K562 (cell line): ENCODE measurements around the gene PPT2. TPM values are rescaled to one million over a fixed set of nuclear protein-coding genes. Genes with fewer than 3 reads are reported as not detected.

ENCODE experiments used
- ATAC-seq: fragments of 200-7000 bp; cut with Tn5 transposase; 3 replicates; pipeline ENCODE4 v1.9.1; 2020; ENCODE audit warnings: moderate library complexity
- BruUV-seq: library from RNA; stranded (reverse); fragments of 400-500 nt; replicated peaks from 2 replicates; lab custom pipeline; 2021; lab: Mats Ljungman, UMichigan
- CTCF ChIA-PET: fragments of 300-600 bp; formaldehyde crosslinking; extraction: SDS; loops from one replicate; lab custom pipeline; 2021; ENCODE audit warnings: low intra/inter-chr PET ratio; lab: Yijun Ruan, JAX
- POLR2A ChIA-PET: fragments of 300-600, 350-650 bp; sonication (Branson Sonifier 250); formaldehyde crosslinking; extraction: SDS; loops from one replicate; lab custom pipeline; 2021; ENCODE audit warnings: antibody characterized with exemption, inconsistent platforms; lab: Yijun Ruan, JAX
- DNase-seq, 4 experiments: peaks; one replicate each; pipeline versions ENCODE4 v3.0.0 to v3.0.0-alpha.2; 2011 to 2018; ENCODE audit warnings: low spot score in 3 of 4, mixed read lengths in 3 of 4; ENCODE audit errors: extremely low read depth in 1 of 4
- FAIRE-seq: peaks from 2 replicates; lab custom pipeline; 2011; peaks lifted over from hg19 to GRCh38; lab: Jason Lieb, UNC
- H2AFZ ChIP-seq: 2 replicates; pipeline ENCODE4 v1.6.0; 2011; ENCODE audit warnings: low read depth, low read length, control low read depth, inconsistent platforms
- H3K27ac ChIP-seq: fragments of 200-600 bp; 3 replicates; pipeline ENCODE4 v1.8.0; 2011; ENCODE audit warnings: low read depth, mild to moderate bottlenecking, control low read depth, inconsistent platforms, low read length, moderate library complexity, mixed read lengths; ENCODE audit errors: extremely low read depth
- H3K27me3 ChIP-seq, 2 experiments: fragments of 300-600 bp in 1 of 2; 2 replicates in 1 of 2; 3 replicates in 1 of 2; pipeline versions ENCODE4 v1.6.0 to v1.8.0; 2011; ENCODE audit warnings: inconsistent platforms in 2 of 2, low read length in 2 of 2, mild to moderate bottlenecking in 1 of 2, mixed read lengths in 1 of 2, moderate library complexity in 1 of 2; ENCODE audit not compliant: control insufficient read depth in 2 of 2, insufficient read depth in 2 of 2
- H3K36me3 ChIP-seq: fragments of 300-600 bp; 3 replicates; pipeline ENCODE4 v1.8.0; 2011; ENCODE audit warnings: mild to moderate bottlenecking, low read length, inconsistent platforms; ENCODE audit not compliant: control insufficient read depth, insufficient read depth
- H3K4me1 ChIP-seq, 2 experiments: fragments of 200-600 bp in 1 of 2; replicated peaks in 1 of 2; 2 replicates in 1 of 2; 3 replicates in 1 of 2; pipeline versions ENCODE4 v1.5.1 to v1.8.0; 2011; ENCODE audit warnings: inconsistent platforms in 2 of 2, low read length in 2 of 2, mild to moderate bottlenecking in 1 of 2, mixed read lengths in 1 of 2, moderate library complexity in 1 of 2; ENCODE audit not compliant: control insufficient read depth in 2 of 2, insufficient read depth in 2 of 2
- H3K4me2 ChIP-seq: 2 replicates; pipeline ENCODE4 v1.6.1; 2011; ENCODE audit warnings: low read length, control low read depth, inconsistent platforms, mixed read lengths; ENCODE audit not compliant: insufficient read depth
- H3K4me3 ChIP-seq: fragments of 200-600 bp; sonication (generic), shearing (Covaris generic); 2 replicates; pipeline ENCODE4 v1.5.1; 2016; ENCODE audit warnings: control low read depth, inconsistent platforms
- H3K79me2 ChIP-seq: fragments of 200-600 bp; 3 replicates; pipeline ENCODE4 v1.8.0; 2011; ENCODE audit warnings: low read length, inconsistent platforms; ENCODE audit not compliant: control insufficient read depth, insufficient read depth
- H3K9ac ChIP-seq, 2 experiments: 2 replicates each; pipeline versions ENCODE4 v1.6.0 to v1.6.1; 2011; ENCODE audit warnings: low read depth in 2 of 2, low read length in 2 of 2, control low read depth in 1 of 2, inconsistent platforms in 1 of 2, mild to moderate bottlenecking in 1 of 2, mixed read lengths in 1 of 2; ENCODE audit not compliant: insufficient read depth in 1 of 2
- H3K9me1 ChIP-seq: one replicate; pipeline ENCODE4 v1.6.0; 2011; ENCODE audit warnings: inconsistent platforms, mild to moderate bottlenecking, low read length, moderate library complexity; ENCODE audit not compliant: control insufficient read depth, insufficient read depth
- H3K9me3 ChIP-seq: replicated peaks from 2 replicates; pipeline ENCODE4 v1.5.1; 2011; ENCODE audit warnings: low read depth, low read length, inconsistent platforms; ENCODE audit not compliant: control insufficient read depth, insufficient read depth
- H4K20me1 ChIP-seq: replicated peaks from 2 replicates; pipeline ENCODE4 v1.6.1; 2011; ENCODE audit warnings: low read length, inconsistent platforms, mixed read lengths; ENCODE audit not compliant: control insufficient read depth, insufficient read depth
- ATF6 ChIP-seq: sonication (generic); formaldehyde crosslinking; IDR thresholded peaks from 2 replicates; pipeline ENCODE4 v1.4.0; 2020; ENCODE audit warnings: mild to moderate bottlenecking, missing genetic modification reagents
- DACH1 ChIP-seq: fragments of 450-650 bp; IDR thresholded peaks from 2 replicates; pipeline ENCODE4 v1.6.1; 2018; ENCODE audit not compliant: partially characterized antibody
- DNMT1 ChIP-seq: fragments of 450-650 bp; IDR thresholded peaks from 2 replicates; pipeline ENCODE4 v1.6.1; 2016; ENCODE audit warnings: antibody characterized with exemption, mild to moderate bottlenecking
- EGR1 ChIP-seq: fragments of 450-650 bp; conservative IDR thresholded peaks from 2 replicates; pipeline ENCODE4 v1.6.1; 2017; ENCODE audit warnings: mild to moderate bottlenecking
- GTF2B ChIP-seq: IDR thresholded peaks from 2 replicates; pipeline ENCODE4 v1.6.1; 2011; ENCODE audit not compliant: insufficient read length; ENCODE audit errors: extremely low read depth
- HEY1 ChIP-seq: fragments of 250-450 bp; sonication (Bioruptor Pico); IDR thresholded peaks from 2 replicates; pipeline ENCODE4 v1.5.0; 2020; ENCODE audit warnings: mild to moderate bottlenecking, moderate library complexity, borderline replicate concordance
- MCM2 ChIP-seq: fragments of 450-650 bp; IDR thresholded peaks from 2 replicates; pipeline ENCODE4 v1.6.1; 2017; ENCODE audit warnings: low read depth, mild to moderate bottlenecking
- MED1 ChIP-seq: sonication (generic); formaldehyde crosslinking; IDR thresholded peaks from 2 replicates; pipeline ENCODE4 v1.8.1; 2023; ENCODE audit warnings: missing genetic modification reagents, borderline replicate concordance
- POLR2B ChIP-seq: fragments of 450-650 bp; IDR thresholded peaks from 2 replicates; pipeline ENCODE4 v1.6.1; 2018; ENCODE audit warnings: low read depth; ENCODE audit not compliant: partially characterized antibody
- RUNX1 ChIP-seq: sonication (generic); IDR thresholded peaks from 2 replicates; pipeline ENCODE4 v1.6.1; 2016; ENCODE audit warnings: antibody characterized with exemption, low read depth
- ZC3H8 ChIP-seq: fragments of 450-650 bp; IDR thresholded peaks from 2 replicates; pipeline ENCODE4 v1.6.1; 2017
- ZEB2 ChIP-seq: fragments of 450-650 bp; IDR thresholded peaks from 2 replicates; pipeline ENCODE4 v1.6.1; 2016
- ZNF232 ChIP-seq: sonication (generic); formaldehyde crosslinking; IDR thresholded peaks from 2 replicates; pipeline ENCODE4 v1.8.0; 2022; ENCODE audit warnings: mild to moderate bottlenecking, missing genetic modification reagents
- ZNF277 ChIP-seq: fragments of 250-450 bp; sonication (Bioruptor Pico); IDR thresholded peaks from 2 replicates; pipeline ENCODE4 v1.8.0; 2022; ENCODE audit warnings: inconsistent platforms, mild to moderate bottlenecking, moderate library complexity, borderline replicate concordance
- ZNF395 ChIP-seq: fragments of 200-800 bp; sonication (Bioruptor generic); IDR thresholded peaks from 2 replicates; pipeline ENCODE4 v1.6.1; 2017; ENCODE audit warnings: missing genetic modification characterization, missing compliant biosample characterization
- ZNF785 ChIP-seq: fragments of 250-450 bp; sonication (Bioruptor Pico); IDR thresholded peaks from 2 replicates; pipeline ENCODE4 v1.4.0; 2020; ENCODE audit warnings: mild to moderate bottlenecking
- WGBS: fragments of 100-300 bp; shearing (Covaris generic); methylation state at CpG from one replicate; pipeline ENCODE4 v1.1.6; 2016; ENCODE audit warnings: low coverage, mixed read lengths; ENCODE audit not compliant: insufficient coverage; ENCODE audit errors: missing lambda C conversion rate; 5-methylcytosine and 5-hydroxymethylcytosine counted together
- in situ Hi-C: fragments of 300-500 bp; cut with MboI; formaldehyde crosslinking; loops from 4 replicates; pipeline ENCODE4 v1.15.0; 2018; ENCODE audit warnings: inconsistent platforms, mixed read lengths
- intact Hi-C: fragments of 100-400 bp; cut with micrococcal nuclease; formaldehyde crosslinking; loops from 2 replicates; pipeline ENCODE4 v1.14.2; 2022
- polyA plus RNA-seq, 8 experiments: library from polyadenylated mRNA; depleted of rRNA in 4 of 8; stranded (reverse) in 5 of 8; unstranded in 3 of 8; fragments of >200 nt; fragmentation: Nextera tagmentation in 2 of 8; fragmentation: Illumina TruSeq in 1 of 8; extraction: Ambion mirVana in 2 of 8; extraction: Trizol in 1 of 8; gene quantifications; 2 replicates each; pipeline versions ENCODE4 v1.2.1 to v1.2.3, GENCODE V29; 2011 to 2014; ENCODE audit warnings: inconsistent platforms in 1 of 8, missing spikeins in 1 of 8
- total RNA-seq, 7 experiments: library from RNA; depleted of rRNA in 6 of 7; stranded (reverse); fragments of >200 nt in 6 of 7; fragmentation: Illumina TruSeq in 2 of 7; extraction: Trizol in 2 of 7; gene quantifications; 2 replicates each; pipeline versions ENCODE4 v1.2.1 to v1.2.3, GENCODE V29; 2011 to 2021; ENCODE audit warnings: low replicate concordance in 1 of 7

The PPT2 gene
- total and polyA plus RNA-seq, 9 of the 15 experiments (the other 6 are each of a cell fraction or from before 2014, with no cell fraction given): 27.4 to 98.8 (median 69.9) TPM

- Histone ChIP-seq H3K4me1 (peaks cover 31 to 32% of the 10 kb centered on the region in 2 experiments), H3K27me3 (no peaks in the 10 kb centered on the region), H3K4me2 (peak within 1 kb of the TSS; percentile 99), H4K20me1 (no peaks in the 10 kb centered on the region), H3K4me3 (peak within 1 kb of the TSS; percentile 91), H2AFZ (peak within 1 kb of the TSS; percentile 94), H3K9me1 (no peaks in the 10 kb centered on the region), H3K27ac (peak within 1 kb of the TSS; percentile 86), H3K36me3 (peaks cover 39% of the 10 kb centered on the region; the same call in 2 of the 3 replicates), H3K79me2 (peaks cover 39% of the 10 kb centered on the region), H3K9me3 (no peaks in the 10 kb centered on the region), H3K9ac (peak within 1 kb of the TSS; percentile 90 to 94)
- WGBS: under 1% methylated on average over 44 of the region's 44 CpGs
- DNase-seq: peak; percentile 97 to 100 (median 98)
- ChIA-PET POLR2A (interaction anchor here (0.6 to 3.9 kb wide), 14 partner anchors 9 to 293 kb away, joined by 3 to 20 read pairs (median 6); partner anchors contain the start of gene RNF5), CTCF (interaction anchor here (0.8 to 1.1 kb wide), 2 partner anchors 9 to 26 kb away, joined by 3 to 4 read pairs; partner anchors contain the start of gene PPT2)
- BruUV-seq: TSS peak; percentile 34
- intact Hi-C loops (loop anchor here (2.0 kb wide), 1 partner anchor 389 kb away; no protein-coding TSS in a partner anchor), in situ Hi-C loops (no loop called here)
- peak; percentile 88 for ATAC-seq
- peak; percentile 98 for FAIRE-seq
- no peak for TF ChIP-seq RUNX1
- TF ChIP-seq ZNF277 (CRISPR knock-in tag): no peak
- TF ChIP-seq DACH1: no peak
- TF ChIP-seq ATF6: no peak
- TF ChIP-seq ZNF395 (CRISPR knock-in tag): no peak
- no peak for TF ChIP-seq MED1 (CRISPR knock-in tag)
- TF ChIP-seq DNMT1: peak; percentile 77; the same call in 1 of the 2 replicates
- TF ChIP-seq ZNF785 (CRISPR knock-in tag): no peak
- no peak for TF ChIP-seq GTF2B
- no peak for TF ChIP-seq MCM2
- TF ChIP-seq HEY1 (CRISPR knock-in tag): peak; percentile 40; the same call in 1 of the 2 replicates
- TF ChIP-seq ZC3H8: no peak
- peak; percentile 90 for TF ChIP-seq EGR1
- 0 out of 2 replicates have a peak, but pooled peaks have one; percentile 57 for TF ChIP-seq ZNF232
- TF ChIP-seq POLR2B: peak; percentile 81
- TF ChIP-seq ZEB2: 0 out of 2 replicates have a peak, but pooled peaks have one; percentile 18
Observed at GRCh38 chr6:32127717-32128592, 26.0 kb upstream of the PPT2 start, which contains the start of gene ATF6B. Gene ATF6B, minus strand, starts transcription at chr6:32128246. Its CDS starts 39 bp downstream, at chr6:32128207.
